HG02981 (cell line): Measurements from ENCODE around the gene HOOK2.

Source experiments
- ATAC-seq: cut with Tn5 transposase; IDR thresholded peaks from one replicate; pipeline ENCODE4 v1.9.1; 2021; ENCODE audit warnings: mild to moderate bottlenecking, moderate library complexity; ENCODE audit not compliant: unreplicated experiment

The HOOK2 gene

DNA sequence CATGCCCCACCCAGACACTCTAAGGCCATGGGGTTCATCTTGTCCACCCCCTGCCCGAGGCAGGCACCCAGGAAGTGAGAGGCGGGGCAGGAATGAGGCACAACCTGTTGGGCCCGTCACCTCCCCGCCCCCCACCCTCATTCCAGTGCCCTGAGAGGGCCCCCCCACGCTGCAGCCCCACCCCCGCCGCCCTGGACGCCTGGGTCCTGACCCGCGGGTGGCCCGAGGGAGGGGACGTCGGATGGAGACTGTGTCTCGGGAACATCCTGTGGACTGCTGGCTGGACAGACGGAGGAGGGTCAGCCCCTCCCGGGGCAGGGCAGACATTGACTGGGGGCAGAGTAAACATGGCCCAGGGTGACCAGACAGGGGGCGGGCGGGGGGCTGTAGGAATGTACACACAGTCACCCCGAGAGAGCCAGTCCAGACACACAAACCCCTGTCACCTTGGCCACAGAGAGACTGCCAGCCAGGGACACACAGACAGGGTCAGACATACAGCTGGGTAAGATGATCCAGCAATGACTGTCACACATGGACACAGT, 8.6 kb upstream of the HOOK2 start:
- ATAC-seq, result no peak

DNA sequence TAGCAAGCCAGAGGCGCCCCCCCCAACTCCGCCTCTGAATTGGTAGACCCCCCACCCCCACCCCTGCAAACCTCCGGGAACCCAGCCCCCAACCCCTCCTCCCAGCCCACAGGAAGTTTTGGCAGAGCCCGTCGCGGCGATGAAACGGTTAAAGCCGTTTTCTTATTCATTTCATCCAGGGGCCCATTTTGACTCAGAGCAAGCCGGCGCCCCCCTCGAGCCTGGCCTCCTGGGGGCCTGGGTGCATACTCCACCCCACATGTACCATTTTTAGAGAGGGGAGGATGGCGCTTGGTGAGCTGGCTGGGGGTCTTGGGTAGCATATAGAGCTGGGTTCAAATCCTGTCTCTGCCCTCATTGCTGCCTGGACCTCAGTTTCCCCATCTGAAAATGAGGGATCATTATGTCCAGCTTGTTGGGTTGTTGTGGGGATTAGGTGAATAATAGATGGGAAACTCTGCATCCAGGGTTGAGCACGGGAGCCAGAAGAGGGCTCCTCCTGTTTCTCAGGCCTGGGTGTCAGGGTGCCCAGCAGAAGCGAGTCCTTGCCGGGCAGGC, 8.0 kb upstream of the HOOK2 start:
- ATAC-seq, result no peak

DNA sequence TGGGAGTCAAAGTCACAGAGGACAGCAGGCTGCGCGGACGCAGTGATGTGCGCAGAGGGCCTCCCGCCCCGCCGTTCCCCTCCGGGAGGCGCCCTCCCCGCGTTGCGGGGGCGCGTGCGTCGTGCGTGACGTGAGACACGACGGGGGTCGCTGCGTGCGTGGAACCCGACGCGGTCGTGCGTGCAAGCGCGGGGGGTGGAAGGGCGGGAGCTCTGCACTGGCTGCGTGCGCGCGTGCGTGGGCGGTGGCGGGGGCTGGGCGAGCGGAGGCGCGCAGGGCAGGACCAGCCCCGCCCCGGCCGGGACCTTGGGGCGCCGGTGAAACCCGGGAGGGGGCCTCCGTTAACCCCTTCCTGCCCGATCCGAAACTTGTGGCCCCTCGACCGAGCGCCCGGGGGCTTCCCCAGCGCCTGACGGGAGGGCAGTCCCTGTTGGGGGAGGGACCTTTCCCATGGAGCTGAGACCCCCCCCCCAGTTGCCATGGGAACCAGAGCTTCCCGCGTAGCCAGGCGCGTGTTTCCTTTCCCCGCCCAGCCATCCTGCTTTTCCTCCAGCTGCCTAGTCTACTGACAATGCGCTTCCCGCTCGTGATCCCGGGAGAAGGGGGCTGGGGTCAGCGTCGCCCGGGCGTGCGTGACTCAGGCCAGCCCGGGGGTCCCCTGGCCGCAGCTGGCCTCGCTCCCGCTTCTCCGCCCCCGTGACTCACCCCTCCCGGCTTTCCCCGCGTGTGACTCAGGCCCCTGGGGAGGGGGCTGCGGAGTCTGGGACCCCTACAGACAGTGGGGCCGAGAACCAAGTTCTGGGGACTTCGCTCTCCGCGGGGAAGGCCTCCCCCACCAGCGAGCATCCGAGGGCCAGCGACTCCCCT, 7.3 kb upstream of the HOOK2 start:
- peak; percentile 36 for ATAC-seq

DNA sequence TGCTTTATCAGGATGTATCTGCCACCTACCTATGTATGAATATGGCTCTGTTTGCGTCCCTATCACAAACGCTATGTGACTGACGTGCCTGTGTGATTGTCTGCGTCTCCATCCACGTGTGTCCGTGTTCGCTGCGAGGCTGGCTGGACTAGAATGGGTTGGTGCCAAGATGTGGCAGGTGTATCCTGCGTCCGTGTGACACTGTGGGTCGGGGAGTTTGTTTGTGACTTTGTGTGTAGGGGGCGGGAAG, 6.7 kb upstream of the HOOK2 start:
- peak; percentile 17 for ATAC-seq

DNA sequence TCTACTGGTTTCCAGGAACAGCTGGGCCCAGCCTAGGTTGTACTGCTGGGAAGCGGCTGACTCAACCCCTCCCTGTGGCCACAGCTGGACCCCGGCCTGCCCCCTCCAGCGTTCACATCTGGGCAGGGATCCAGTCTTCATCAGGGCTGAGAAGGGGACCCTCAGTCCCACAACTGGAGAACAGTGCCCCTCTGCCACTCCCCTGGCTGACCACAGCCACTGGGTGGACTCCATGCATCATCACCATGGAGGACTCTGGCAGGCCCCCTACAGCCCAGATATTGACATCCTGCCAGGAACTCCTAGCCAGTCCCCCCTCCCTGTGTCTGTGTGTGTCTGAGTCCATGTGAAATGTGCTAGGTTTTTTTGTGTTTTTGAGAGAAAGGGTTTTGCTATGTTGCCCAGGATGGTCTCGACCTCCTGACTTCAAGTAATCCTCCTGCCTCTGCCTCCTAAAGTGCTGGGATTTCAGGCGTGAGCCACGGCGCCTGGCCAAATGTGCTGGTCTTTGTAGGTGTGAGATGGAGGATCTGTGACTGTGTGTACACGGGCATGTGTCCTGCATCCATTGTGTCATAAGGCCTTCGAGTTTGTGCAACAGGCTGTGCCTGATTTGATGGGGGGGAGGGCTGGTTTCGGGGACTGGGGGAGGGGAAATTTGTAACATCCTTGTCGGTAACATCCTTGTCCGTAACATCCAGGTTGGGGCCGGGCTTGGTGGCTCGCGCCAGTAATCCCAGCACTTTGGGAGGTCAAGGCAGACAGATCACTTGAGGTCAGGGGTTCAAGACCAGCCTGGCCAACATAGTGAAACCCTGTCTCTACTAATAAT, 4.0 kb upstream of the HOOK2 start:
- ATAC-seq, result no peak

DNA sequence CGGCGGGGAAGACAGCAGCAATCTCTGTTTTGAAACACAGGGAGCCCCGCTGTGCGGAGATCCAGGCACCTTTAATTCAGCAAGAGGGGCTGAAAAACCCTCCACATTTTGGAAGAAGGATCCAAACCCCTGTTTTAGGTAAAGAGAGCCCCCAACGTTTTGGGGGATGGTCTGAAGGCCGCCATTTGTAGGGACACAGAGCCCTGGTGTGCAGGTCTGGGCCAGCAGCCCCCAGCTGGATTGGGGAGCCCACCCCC, 3.5 kb upstream of the HOOK2 start:
- no peak for ATAC-seq

DNA sequence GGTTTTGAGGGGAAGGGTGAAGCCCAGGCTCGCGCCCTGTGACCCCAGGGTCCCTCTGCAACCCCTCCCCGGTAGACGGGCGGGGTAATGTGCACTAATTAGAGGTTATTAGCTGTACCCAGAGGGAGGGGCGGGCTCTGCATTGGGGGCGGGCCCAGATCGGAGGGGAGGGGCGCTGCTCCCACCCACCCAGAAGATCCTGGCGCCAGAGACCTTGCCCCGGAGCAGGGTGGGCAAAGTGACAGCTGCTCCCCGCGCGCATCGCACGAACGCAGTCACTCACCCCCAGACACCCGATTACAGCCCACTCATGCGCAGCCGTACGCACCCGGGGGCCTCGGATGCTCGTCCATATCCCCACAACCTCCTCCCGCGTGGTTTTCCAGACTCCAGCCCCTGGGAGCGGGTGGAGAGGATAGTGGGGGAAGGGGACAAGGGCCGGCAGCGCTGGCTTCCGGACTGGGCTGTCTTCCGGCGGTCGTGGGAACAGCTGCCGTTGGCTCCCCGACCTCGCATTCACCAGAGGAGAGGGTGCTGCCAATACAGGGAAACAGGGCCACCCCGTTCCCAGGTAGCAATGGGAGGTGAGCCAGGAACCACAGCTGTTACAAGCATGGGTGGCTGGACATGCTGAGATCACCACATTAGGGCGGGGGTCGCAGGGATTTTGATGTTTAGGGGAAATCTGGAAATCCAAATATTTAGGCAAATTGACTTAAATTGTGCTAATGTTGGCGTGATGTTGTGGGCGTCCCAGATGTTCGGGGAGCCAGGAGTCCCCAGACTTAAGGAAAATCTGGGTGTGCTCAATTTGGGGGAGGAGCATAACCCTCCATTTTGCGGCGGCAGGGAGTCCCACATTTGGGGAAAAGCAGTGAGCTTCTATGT, 2.9 kb upstream of the HOOK2 start:
- ATAC-seq, result no peak

DNA sequence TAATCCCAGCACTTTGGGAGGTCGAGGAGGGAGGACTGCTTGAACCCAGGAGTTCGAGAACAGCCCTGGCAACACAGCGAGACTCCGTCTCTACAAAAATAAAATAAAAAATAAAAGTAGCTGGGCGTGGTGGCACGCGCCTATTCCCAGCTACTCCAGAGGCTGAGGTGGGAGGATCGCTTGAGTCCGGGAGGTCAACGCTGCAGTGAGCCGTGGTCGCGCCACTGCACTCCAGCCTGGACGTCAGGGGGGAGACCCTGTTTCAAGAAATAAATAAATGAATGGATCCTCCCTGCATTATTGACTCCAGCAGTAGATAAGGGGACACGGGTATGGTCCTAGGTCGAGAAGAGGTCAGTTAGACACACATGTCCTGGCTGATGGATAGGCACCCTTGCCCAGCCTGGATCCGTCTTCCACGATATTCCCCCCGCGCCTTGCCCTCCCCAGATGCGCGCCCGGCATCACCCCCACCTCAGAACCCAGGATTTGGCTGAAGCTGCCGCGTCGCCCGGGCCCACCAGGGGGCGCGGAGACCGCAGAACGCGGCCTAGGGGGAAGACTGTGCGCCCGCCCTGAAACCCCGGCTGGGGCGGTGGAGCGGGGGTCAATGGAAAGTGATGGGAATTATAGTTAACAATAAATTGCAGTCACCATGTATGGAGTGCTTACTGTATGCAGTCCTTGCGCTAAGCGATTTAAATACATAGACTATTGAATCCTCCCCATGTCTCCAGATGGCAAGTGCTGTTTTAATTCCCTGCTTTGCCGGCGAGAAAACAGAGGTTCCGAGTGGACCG, 2.1 kb upstream of the HOOK2 start:
- no peak for ATAC-seq

DNA sequence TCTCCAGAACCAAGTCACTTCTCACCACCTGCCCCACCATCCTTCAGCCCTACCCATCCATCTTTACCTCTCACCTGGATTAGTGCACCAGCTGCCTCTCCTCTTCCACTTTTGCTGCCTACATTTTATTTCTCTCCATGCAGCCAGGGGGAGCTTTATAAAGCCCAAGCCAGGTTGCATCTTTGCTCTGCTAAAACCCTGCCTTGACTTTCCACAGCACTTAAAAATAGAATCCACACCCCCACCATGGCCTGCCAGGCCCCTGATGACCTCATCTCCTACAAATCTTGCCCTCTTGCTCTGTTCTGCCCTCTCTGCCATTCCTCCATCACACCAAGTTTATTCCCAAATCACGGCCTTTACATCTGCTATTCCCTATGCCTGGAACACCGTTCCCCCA, 1.8 kb downstream of the HOOK2 start:
- no peak for ATAC-seq

DNA sequence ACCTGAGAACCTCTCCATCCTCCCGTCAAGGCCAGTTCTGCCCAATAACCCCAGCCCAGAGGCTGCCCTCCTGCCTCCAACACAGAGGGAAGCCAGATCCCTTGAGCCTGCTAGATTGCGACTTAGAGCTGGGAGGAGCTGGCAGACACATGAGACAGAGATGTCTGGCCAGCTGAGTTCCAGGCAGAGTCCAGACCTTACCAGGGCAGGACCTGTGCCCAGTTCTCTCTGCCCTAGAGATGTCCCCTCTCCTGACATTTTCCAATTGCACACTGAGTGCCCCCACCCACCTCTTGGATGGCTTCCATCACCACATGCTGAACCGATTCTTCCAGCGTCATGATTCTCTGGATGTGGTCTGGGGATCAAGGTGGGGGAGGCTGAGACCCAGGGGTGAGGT, 3.0 kb downstream of the HOOK2 start:
- no peak for ATAC-seq

DNA sequence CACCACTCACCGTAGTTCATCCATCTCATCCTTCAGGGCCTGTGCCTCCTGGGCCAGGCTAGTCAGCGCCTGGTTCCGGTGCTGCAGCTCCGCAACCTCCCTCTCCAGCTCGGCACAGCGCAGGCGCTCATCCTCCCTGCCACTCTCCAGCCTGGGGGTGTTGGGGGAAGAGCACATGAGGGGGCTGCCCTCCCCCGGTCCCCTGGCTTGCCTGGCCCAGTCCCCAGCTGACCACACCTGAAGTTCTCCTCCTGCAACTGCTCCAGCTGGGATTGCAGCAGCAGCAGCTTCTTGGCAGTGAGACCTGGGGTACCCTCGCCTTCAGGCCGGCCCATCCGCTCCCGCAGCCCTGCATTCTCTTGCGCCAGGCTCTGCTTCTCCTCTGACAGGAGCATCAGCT, 4.4 kb downstream of the HOOK2 start:
- no peak for ATAC-seq

DNA sequence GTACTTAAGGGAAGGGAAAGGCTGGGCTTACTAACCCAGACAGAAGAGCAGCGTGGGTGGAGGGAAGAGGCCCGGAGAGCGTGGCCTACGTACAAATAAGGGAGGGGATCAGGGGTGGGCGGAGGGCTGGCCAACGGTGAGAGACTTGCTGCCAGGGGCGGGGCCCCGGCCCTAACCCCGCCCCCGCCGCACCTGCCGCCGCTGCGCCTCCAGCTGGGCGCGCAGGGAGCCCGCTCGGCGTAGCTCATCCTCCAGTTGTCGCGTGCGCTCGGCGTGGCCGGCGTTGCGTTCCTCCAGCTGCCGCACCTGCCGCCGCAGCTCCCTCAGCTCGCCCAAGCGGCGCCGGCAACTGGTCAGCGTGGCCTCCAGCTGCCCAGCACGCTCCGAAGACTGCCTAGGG, 5.7 kb downstream of the HOOK2 start:
- ATAC-seq, result no peak

DNA sequence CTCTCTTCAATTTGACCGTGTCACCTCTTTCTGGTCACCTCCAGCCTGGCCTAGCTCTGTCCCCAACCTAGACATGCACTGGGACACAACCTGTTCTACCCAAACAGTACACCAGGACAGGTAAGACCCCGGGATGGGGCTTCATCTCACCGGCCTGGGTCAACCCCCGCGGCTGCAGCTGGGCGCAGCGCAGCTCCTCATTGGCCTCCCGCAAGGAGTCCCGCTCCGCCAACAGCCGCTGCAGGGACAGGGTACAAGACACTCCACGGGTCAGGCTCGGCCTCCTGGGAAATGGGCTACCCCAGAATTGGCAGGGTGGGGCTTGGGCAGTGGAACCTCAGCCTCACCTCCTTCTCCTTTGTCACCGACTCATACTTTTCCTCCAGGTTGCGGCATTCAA, 7.7 kb downstream of the HOOK2 start:
- no peak for ATAC-seq

DNA sequence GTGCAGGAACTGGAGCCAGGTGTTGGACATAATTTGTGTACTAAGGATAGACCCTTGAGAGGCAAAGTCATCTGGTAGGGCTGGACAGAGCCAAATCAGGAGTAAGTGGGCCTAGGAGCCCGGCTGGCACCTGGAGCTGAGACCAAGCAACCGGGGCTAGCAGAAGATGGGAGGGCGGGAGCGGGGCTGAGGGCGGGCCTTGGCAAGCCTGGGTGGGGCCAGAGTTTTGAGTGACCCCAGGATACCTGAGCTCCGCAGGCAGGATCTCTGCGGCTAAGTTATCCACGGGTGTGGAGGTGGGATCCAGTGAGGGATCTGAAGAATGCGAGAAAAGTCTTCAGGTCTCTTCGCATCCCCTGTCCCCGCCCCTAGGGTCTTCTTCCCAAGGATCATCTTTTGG, 8.2 kb downstream of the HOOK2 start:
- no peak for ATAC-seq

DNA sequence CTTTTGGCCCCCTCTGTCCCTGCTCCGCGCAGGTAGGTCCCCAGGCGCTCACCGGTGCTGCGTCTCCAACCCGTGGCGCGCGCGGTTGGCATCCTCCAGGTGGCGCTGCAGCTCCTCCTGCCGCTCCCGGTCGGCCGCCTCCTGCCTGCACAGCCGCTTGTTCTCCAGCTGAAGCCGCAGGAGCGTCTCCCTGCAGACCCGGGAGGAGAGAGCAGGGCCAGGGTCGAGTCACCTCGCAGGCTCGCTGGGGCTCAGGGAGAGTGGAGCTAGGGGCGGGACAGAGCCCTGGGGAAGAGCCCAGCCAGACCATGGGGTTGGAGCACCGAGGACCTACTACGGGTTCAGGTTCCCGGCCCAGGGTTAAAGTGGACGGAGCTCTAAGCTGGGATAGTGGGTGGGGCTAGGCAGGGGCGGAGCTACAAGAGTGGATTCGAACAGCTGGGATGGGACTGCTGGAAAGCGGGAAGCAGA, 9.3 kb downstream of the HOOK2 start:
- ATAC-seq, result no peak

DNA sequence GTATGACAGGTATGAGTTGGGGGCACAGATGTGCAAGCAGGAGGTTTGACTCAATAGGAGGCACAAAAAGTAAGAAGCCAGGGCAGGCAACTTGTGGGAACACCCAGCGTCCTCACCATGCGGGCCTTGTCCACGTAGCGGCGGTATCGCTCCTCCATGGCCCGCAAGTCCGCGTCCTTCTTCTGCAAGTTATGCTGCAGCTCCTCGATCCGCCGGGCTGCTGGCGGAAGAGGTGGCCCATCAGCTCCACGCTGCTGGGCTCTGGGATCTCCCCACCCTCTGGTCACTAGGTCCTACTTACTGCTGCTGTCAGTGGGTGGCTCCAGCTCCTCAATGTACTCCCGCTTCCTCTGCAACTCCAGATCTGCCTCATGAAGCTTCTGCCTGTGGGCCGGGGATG, 10.7 kb downstream of the HOOK2 start:
- no peak for ATAC-seq

DNA sequence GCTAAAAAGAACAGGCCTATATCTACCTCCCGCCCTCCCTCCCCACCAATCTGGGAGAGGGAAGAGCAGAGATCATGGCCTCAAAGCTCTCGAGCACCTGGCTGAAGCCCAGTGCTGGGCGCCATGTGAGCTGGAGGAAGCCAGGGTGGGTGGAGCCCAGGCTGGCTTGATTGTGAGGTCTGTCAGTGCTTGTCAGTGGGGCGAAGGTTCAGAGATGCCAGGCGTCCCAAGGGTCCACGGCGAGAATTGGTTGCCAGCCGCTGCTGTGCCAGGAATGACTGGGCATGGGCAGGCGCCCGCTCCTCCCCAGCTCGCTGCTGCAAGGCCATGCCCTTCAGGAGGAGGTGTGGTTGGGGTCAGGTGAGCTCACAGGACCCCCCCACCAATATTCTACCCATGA, 12.3 kb downstream of the HOOK2 start:
- ATAC-seq, result no peak

DNA sequence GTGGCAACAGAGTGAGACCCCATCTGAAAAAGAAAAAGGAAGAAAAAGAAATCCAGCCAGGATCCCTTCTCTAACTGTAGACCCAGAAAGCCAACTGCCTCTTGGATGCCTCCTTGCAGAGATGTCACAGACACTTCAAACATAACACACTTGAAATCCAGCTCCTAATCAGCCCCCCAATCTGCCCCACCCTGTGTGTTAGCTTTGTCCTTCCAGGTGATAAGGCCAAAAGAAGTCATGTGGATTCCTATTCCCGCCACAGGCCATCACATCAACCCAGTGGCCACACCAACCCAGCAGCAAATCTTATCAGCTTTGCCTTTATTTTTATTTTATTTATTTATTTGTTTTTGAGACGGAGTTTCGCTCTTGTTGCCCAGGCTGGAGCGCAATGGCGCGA, 15.7 kb downstream of the HOOK2 start:
- no peak for ATAC-seq

DNA sequence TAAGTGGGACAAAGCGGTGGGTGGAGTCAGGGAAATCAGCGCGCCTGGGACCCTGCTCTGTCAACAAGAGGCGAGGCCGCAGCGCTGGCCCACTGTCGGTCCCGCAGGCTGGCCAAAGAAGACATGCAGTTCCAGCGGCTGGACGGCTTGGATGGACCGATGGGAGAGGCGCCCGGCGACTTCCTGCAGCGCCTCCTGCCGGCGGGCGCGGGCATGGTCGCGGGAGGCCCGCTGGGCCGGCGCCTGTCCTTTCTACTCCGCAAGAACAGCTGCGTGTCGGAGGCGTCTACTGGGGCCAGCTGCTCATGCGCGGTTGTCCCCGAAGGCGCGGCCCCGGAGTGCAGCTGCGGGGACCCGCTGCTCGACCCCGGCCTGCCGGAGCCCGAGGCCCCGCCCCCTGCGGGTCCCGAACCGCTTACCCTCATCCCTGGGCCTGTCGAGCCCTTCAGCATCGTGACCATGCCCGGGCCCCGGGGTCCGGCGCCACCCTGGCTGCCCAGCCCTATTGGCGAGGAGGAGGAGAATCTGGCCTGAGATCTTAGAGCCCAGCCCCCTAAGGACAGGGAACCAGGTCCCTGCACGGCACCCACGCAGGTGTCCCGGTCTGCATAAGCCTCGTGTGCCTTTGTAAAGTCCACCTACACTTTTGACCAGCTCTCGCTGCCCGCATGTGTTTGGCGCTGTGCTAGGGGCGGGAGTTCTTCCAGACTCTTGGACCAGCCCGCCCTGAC, 17.6 kb downstream of the HOOK2 start:
- ATAC-seq, result no peak
